ENCODE results near the gene MYH14. TPM values are rescaled to one million over a fixed set of nuclear protein-coding genes. Genes with fewer than 3 reads are reported as not detected.

MYH14 gene
- total RNA-seq (ENCODE audit: unreplicated experiment) = not detected
- long read RNA-seq = 0 reads

DNA sequence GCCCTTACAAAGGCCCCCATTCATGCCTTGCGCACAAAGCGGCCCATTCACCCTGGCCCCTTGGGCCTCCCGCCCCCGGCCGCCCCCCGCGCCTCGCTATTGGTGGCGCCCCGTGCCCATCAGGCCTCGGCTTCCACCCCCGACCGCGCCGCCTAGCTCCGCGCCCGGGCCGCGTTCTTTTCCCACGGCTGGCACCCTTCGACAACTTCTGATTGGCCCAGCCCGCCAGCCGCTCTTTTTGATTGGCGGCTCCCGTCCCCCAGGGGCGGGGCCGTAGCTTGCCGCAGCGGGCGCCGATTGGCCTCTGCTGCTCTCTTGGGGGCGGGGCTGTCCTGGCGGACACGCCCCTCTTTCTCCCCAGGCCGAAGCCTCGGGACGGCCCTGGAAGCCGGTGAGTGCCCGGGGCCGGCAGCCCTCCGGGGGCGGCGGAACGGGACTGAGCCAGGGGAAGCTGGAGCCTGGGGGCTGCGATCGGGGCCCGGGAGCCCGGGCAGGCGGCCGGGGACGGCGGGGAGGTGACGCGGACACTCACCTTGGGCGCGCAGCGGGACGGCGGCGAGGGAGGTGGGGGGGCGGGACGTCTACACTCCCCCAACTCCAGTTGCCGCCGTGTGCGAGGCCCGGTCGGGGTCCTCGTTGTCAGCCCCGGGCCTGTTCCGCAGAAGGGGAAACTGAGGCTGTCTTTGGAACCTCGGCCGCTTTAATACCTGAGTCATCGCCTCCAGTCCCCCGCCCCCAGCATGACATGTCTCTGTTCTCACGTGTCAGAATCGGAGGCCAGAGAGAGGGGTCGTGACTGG lies at the start of gene MYH14:
MYH14 (plus strand) TSS at position 342 of the 800 bp plus-strand sequence. CDS start 6,744 bp downstream, outside the sequence.
- Mint-ChIP-seq H3K27ac (ENCODE audit: unreplicated experiment) (no peak within 1 kb of the TSS), H3K4me1 (ENCODE audit: unreplicated experiment) (no peaks in the 10 kb centered on the region), H3K4me3 (ENCODE audit: unreplicated experiment) (no peak within 1 kb of the TSS), H3K9me3 (ENCODE audit: unreplicated experiment) (peaks cover 19% of the 10 kb centered on the region), H3K27me3 (ENCODE audit: unreplicated experiment) (peaks cover 11% of the 10 kb centered on the region), H3K36me3 (ENCODE audit: low read depth, unreplicated experiment) (peaks cover 18% of the 10 kb centered on the region)
- TF ChIP-seq, protein P1, sequence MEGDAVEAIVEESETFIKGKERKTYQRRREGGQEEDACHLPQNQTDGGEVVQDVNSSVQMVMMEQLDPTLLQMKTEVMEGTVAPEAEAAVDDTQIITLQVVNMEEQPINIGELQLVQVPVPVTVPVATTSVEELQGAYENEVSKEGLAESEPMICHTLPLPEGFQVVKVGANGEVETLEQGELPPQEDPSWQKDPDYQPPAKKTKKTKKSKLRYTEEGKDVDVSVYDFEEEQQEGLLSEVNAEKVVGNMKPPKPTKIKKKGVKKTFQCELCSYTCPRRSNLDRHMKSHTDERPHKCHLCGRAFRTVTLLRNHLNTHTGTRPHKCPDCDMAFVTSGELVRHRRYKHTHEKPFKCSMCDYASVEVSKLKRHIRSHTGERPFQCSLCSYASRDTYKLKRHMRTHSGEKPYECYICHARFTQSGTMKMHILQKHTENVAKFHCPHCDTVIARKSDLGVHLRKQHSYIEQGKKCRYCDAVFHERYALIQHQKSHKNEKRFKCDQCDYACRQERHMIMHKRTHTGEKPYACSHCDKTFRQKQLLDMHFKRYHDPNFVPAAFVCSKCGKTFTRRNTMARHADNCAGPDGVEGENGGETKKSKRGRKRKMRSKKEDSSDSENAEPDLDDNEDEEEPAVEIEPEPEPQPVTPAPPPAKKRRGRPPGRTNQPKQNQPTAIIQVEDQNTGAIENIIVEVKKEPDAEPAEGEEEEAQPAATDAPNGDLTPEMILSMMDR (IDR thresholded peaks at IDR 0.05; ENCODE audit: unreplicated experiment) = no peak
- DNase-seq (ENCODE audit: low spot score) = no peak

DNA sequence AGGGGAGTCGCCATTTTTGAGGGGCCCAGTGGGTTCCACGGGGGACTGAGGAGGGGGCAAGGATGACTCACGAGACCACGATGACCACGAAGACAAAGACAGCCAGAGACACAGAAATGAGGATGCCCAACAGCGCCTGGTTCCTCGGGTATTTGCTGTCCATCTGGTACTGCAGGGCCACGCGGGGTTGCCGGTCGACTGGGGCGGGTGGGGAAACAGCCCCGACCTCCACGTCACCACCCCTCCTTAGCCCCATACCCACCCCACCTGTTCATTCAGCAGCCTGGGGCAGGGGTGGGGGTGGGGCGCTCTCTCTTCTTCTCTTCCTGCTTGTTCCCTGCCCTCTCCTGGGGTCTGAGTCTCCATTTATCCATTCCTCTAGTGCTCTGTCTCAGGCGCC lies 48.9 kb upstream of the MYH14 start:
- Mint-ChIP-seq H3K27ac (ENCODE audit: unreplicated experiment) (no peak overlapping the region), H3K9me3 (ENCODE audit: unreplicated experiment) (peaks cover 48% of the 10 kb centered on the region), H3K4me3 (ENCODE audit: unreplicated experiment) (no peak overlapping the region), H3K27me3 (ENCODE audit: unreplicated experiment) (peaks cover 5% of the 10 kb centered on the region), H3K36me3 (ENCODE audit: low read depth, unreplicated experiment) (peaks cover 21% of the 10 kb centered on the region), H3K4me1 (ENCODE audit: unreplicated experiment) (no peaks in the 10 kb centered on the region)
- TF ChIP-seq, protein P1 (IDR thresholded peaks at IDR 0.05; ENCODE audit: unreplicated experiment) = no peak
- DNase-seq (ENCODE audit: low spot score) = no peak

DNA sequence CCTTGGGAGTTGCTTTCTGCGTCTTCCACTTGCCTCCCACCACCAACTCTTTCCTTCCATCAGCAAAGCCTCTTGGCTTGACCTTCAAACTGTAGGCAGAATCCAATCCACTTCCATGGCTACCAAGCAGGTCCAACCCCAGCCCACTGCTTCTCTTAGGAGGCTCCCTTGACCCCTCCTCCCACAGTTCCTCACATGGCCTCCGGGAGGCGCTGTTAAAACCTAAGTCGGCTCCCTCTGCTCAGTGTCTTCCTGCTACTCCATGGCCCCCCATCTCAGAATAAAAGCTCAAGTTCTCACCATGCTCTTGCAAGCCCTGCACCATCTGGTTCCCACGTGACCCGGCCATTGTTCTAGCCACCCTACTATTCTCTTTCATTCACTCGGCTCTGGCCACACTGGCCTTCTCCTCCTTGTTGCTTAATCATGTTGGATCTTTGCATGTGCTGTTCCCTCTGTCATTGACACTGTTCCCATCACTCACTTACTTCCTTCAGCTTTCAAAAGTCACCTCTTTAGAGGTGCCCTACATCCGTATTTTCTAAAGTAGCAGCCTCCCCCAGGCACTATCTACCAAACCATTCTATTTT lies 47.8 kb upstream of the MYH14 start:
- Mint-ChIP-seq H3K27me3 (ENCODE audit: unreplicated experiment) (peaks cover 5% of the 10 kb centered on the region), H3K4me3 (ENCODE audit: unreplicated experiment) (peak overlapping the region; percentile 17), H3K4me1 (ENCODE audit: unreplicated experiment) (no peaks in the 10 kb centered on the region), H3K27ac (ENCODE audit: unreplicated experiment) (no peak overlapping the region), H3K9me3 (ENCODE audit: unreplicated experiment) (peaks cover 39% of the 10 kb centered on the region), H3K36me3 (ENCODE audit: low read depth, unreplicated experiment) (peaks cover 21% of the 10 kb centered on the region)
- no peak for DNase-seq (ENCODE audit: low spot score)
- TF ChIP-seq, protein P1 (IDR thresholded peaks at IDR 0.05; ENCODE audit: unreplicated experiment) = no peak

DNA sequence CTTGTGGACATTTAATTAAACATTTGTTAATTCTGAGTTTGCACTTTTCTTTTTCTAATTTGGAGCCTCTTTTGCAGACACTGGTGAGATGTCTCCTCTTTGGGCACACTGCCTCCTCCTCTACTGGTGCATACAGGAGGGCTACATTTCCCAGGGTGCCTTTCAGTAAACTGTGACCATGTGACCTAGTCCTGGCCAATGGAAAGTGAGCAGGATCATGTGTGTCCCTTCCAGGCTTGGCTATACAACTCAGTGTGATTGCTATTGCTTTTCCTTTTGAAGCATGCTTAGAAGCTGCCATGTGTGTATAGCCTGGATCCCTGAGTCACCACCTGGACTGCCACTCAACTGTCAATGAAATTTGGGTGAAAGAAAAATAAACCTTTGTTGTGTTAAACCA lies 44.8 kb upstream of the MYH14 start:
- TF ChIP-seq, protein P1 (IDR thresholded peaks at IDR 0.05; ENCODE audit: unreplicated experiment) = no peak
- no peak overlapping the region for H3K27ac Mint-ChIP-seq (ENCODE audit: unreplicated experiment)
- H3K4me1 Mint-ChIP-seq (ENCODE audit: unreplicated experiment) = no peaks in the 10 kb centered on the region
- H3K36me3 Mint-ChIP-seq (ENCODE audit: low read depth, unreplicated experiment) = peaks cover 18% of the 10 kb centered on the region
- no peak overlapping the region for H3K4me3 Mint-ChIP-seq (ENCODE audit: unreplicated experiment)
- DNase-seq (ENCODE audit: low spot score) = no peak
- H3K27me3 Mint-ChIP-seq (ENCODE audit: unreplicated experiment) = peaks cover 3% of the 10 kb centered on the region
- H3K9me3 Mint-ChIP-seq (ENCODE audit: unreplicated experiment) = peaks cover 29% of the 10 kb centered on the region

DNA sequence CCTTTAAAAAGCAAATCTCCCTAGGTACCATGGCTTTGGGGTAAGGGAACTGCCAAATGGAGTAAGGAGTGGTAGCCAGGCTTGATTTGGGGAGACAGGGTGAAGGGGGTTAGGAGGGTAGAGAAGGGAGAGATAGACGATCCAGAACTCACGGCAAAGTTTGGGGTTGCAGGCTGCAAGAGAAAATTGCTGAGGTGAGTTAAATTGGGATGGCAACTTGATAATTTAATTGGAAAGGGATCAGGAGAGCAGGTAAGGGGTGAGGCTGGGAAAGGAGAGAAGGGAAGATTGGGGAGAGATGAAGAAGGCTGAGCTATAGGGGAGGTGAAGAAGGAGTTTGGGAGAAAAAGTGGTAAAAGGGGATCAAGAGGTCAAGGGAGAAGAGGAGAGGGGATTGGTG lies 44.3 kb upstream of the MYH14 start:
- DNase-seq (ENCODE audit: low spot score) = no peak
- TF ChIP-seq, protein P1 (IDR thresholded peaks at IDR 0.05; ENCODE audit: unreplicated experiment) = no peak
- Mint-ChIP-seq H3K36me3 (ENCODE audit: low read depth, unreplicated experiment) (peaks cover 18% of the 10 kb centered on the region), H3K4me1 (ENCODE audit: unreplicated experiment) (no peaks in the 10 kb centered on the region), H3K4me3 (ENCODE audit: unreplicated experiment) (no peak overlapping the region), H3K27me3 (ENCODE audit: unreplicated experiment) (peaks cover 3% of the 10 kb centered on the region), H3K9me3 (ENCODE audit: unreplicated experiment) (peaks cover 29% of the 10 kb centered on the region), H3K27ac (ENCODE audit: unreplicated experiment) (no peak overlapping the region)

Data from endothelial cell (in vitro differentiated cells).